Immature natural killer cell (primary cell): ENCODE results near the gene F10. TPM values are rescaled to one million over a fixed set of nuclear protein-coding genes. Genes with fewer than 3 reads are reported as not detected.

Experiments
- DNase-seq, 3 donors: peaks; one replicate each; pipeline ENCODE4 v3.0.0; 2022; ENCODE audit warnings: mixed read lengths in 1 of 3
- H3K27ac Mint-ChIP-seq, 6 donors: one replicate each; pipeline ENCODE4 v1.8.0; 2020; ENCODE audit warnings: mixed read lengths in 6 of 6, mild to moderate bottlenecking in 5 of 6, inconsistent platforms in 4 of 6, moderate library complexity in 3 of 6
- H3K27me3 Mint-ChIP-seq, 3 donors: one replicate each; pipeline ENCODE4 v1.8.0; 2020 to 2021; ENCODE audit warnings: low read depth in 3 of 3, mild to moderate bottlenecking in 3 of 3, mixed read lengths in 3 of 3, moderate library complexity in 3 of 3, inconsistent platforms in 1 of 3
- H3K36me3 Mint-ChIP-seq, 3 donors: one replicate each; pipeline ENCODE4 v1.8.0; 2020; ENCODE audit warnings: mixed read lengths in 3 of 3, inconsistent platforms in 2 of 3, mild to moderate bottlenecking in 2 of 3
- H3K4me1 Mint-ChIP-seq, 2 donors: one replicate each; pipeline ENCODE4 v1.8.0; 2020; ENCODE audit warnings: inconsistent platforms in 2 of 2, mild to moderate bottlenecking in 2 of 2, mixed read lengths in 2 of 2, moderate library complexity in 1 of 2
- H3K4me3 Mint-ChIP-seq, 5 donors: one replicate each; pipeline ENCODE4 v1.8.0; 2020; ENCODE audit warnings: mild to moderate bottlenecking in 5 of 5, mixed read lengths in 5 of 5, inconsistent platforms in 3 of 5, moderate library complexity in 3 of 5
- H3K9me3 Mint-ChIP-seq, 6 donors: one replicate each; pipeline ENCODE4 v1.8.0; 2020; ENCODE audit warnings: mild to moderate bottlenecking in 6 of 6, mixed read lengths in 6 of 6, inconsistent platforms in 4 of 6, moderate library complexity in 3 of 6
- polyA plus RNA-seq, 3 donors: library from polyadenylated mRNA; unstranded; fragments of 300-500 nt; fragmentation: Illumina TruSeq; gene quantifications; one replicate each; pipeline ENCODE4 v1.2.3, GENCODE V29; 2021

F10 gene
- polyA plus RNA-seq, 3 donors from 2014 or later: not detected

GRCh38 chr13:113082198-113083021 is 40.2 kb upstream of the F10 start:
- H3K4me1 Mint-ChIP-seq: no peaks in the 10 kb centered on the region
- no peaks in the 10 kb centered on the region for H3K36me3 Mint-ChIP-seq
- H3K9me3 Mint-ChIP-seq: no peaks in the 10 kb centered on the region
- no peak for DNase-seq
- no peak overlapping the region for H3K4me3 Mint-ChIP-seq
- no peak overlapping the region for H3K27ac Mint-ChIP-seq
- peaks cover 0 to 3% (median 1%) of the 10 kb centered on the region in 3 donors for H3K27me3 Mint-ChIP-seq

GRCh38 chr13:113083022-113083373 is 39.6 kb upstream of the F10 start:
- Mint-ChIP-seq H3K4me3 (no peak overlapping the region), H3K27ac (no peak overlapping the region), H3K27me3 (peaks cover 0 to 3% (median 0%) of the 10 kb centered on the region in 3 donors), H3K9me3 (no peaks in the 10 kb centered on the region), H3K4me1 (no peaks in the 10 kb centered on the region), H3K36me3 (no peaks in the 10 kb centered on the region)
- no peak for DNase-seq

DNA sequence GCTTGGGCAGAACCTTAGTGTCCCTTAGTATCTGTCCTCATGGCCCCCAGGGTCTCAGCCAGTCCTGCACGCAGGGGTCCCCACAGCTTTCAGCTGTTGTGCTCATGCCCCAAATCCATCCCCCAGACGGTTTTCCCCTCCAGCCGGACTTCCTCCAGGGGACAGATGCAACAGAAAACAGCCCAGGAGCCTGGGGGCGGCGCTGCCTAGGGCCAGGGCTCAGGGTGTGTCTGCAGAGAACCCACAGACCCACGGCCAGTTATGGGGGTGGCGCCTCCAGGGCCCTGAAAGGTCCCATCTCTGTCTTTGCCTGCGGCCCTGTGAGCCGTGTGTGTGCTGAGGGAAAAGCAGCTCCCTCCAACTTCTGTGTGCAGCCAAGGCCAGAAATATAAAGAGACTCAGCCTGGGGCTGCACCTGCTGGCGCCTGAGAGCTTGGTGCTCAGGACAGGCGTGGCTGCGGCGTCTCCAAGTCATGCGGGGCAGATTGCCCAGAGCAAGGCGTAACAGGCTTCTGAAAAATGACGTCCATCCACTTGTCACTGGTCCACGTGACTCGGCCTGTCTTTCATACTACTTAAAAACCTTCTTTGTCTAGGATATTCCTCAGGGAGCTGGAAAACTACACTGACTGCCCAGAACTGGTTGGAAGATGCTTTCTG is 39.1 kb upstream of the F10 start:
- H3K9me3 Mint-ChIP-seq: no peaks in the 10 kb centered on the region
- H3K27ac Mint-ChIP-seq: no peak overlapping the region
- DNase-seq: no peak
- no peaks in the 10 kb centered on the region for H3K36me3 Mint-ChIP-seq
- peaks cover 0 to 3% (median 0%) of the 10 kb centered on the region in 3 donors for H3K27me3 Mint-ChIP-seq
- no peaks in the 10 kb centered on the region for H3K4me1 Mint-ChIP-seq
- no peak overlapping the region for H3K4me3 Mint-ChIP-seq

- Mint-ChIP-seq H3K36me3 (no peaks in the 10 kb centered on the region), H3K4me3 (no peak overlapping the region), H3K27ac (no peak overlapping the region), H3K9me3 (no peaks in the 10 kb centered on the region), H3K4me1 (no peaks in the 10 kb centered on the region), H3K27me3 (peaks cover 0 to 3% (median 0%) of the 10 kb centered on the region in 3 donors)
- DNase-seq: no peak
Measured at GRCh38 chr13:113084094-113084942, 38.3 kb upstream of the F10 start.

GRCh38 chr13:113084943-113085540 is 37.6 kb upstream of the F10 start:
- no peak for DNase-seq
- no peaks in the 10 kb centered on the region for H3K4me1 Mint-ChIP-seq
- H3K4me3 Mint-ChIP-seq: no peak overlapping the region
- H3K27me3 Mint-ChIP-seq: peaks cover 0 to 3% (median 0%) of the 10 kb centered on the region in 3 donors
- H3K36me3 Mint-ChIP-seq: no peaks in the 10 kb centered on the region
- H3K27ac Mint-ChIP-seq: no peak overlapping the region
- H3K9me3 Mint-ChIP-seq: no peaks in the 10 kb centered on the region

DNA sequence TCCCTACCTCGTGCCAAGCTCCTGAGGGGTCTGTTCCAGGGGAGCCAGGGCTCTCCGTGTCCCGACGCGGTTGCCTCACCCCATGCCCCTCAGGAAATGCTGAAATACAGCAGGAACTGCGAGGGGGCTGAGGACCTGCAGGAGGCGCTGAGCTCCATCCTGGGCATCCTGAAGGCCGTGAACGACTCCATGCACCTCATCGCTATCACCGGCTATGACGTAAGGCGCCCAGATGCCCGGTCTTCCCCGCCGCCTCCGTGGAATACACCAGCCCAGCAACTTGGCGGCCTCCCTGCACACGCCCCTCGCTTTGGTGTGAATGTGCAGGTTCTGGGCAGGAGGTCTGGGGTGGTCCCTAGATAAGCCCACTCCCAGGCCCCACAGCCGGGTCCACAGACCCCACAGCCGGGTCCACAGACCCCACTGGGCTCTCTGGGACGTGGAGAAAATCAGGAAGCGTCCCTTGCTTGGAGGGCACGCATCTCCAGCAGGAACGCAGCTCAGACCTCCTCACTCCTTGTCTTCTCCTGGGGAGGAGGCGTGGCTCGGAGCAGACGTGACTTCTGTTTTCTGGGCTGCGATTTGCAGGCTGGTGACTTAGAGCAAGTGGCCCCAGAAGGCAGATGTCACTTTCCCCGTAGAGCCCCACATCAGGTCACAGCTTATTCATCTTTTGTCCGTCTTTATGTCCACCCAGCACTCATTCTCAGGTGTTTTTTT is 36.4 kb upstream of the F10 start:
- H3K4me1 Mint-ChIP-seq: no peaks in the 10 kb centered on the region
- H3K27ac Mint-ChIP-seq: no peak overlapping the region
- DNase-seq: no peak
- peaks cover 0 to 3% (median 0%) of the 10 kb centered on the region in 3 donors for H3K27me3 Mint-ChIP-seq
- no peaks in the 10 kb centered on the region for H3K9me3 Mint-ChIP-seq
- no peak overlapping the region for H3K4me3 Mint-ChIP-seq
- H3K36me3 Mint-ChIP-seq: no peaks in the 10 kb centered on the region

- H3K27me3 Mint-ChIP-seq: peaks cover 0 to 3% (median 0%) of the 10 kb centered on the region in 3 donors
- no peaks in the 10 kb centered on the region for H3K4me1 Mint-ChIP-seq
- H3K9me3 Mint-ChIP-seq: no peaks in the 10 kb centered on the region
- DNase-seq: no peak
- no peaks in the 10 kb centered on the region for H3K36me3 Mint-ChIP-seq
- no peak overlapping the region for H3K4me3 Mint-ChIP-seq
- H3K27ac Mint-ChIP-seq: no peak overlapping the region
Measured at GRCh38 chr13:113086991-113087922, 35.3 kb upstream of the F10 start.

DNA sequence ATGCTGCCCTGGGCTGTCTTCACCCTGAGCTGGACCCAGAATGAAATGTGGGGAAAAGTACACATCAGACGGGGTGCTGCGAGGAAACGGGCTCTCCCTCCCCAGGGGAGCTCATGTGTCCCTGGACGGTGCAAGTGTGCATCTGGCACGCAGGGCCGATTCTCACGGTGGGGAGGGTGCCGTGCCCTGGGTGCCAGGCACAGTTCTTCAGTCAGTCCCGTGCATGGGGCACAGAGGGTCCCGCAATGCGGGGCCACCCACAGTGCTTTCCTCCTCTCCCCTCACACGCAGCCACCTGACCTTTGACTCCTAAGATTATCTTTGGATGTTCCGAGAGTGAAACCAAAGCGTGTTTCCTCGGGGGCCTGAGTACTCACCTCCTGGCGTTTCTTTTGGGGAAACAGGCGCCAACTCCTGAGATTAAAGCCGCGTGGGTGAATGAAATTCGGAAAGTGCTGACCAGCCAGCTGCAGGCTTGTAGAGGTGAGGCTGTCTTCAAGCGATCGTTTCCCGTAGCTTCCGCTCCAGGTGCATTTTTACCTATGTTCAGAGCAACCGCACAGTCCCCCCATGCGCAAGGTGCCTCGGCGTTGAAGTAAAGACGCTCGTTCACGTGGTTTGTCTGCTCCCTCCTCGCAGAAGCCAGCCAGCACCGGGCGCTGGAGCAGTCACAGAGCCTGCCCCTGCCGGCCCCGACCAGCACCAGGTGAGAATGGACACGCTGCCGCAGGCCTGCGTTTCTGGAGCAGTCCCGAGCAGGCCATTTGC is 34.5 kb upstream of the F10 start:
- Mint-ChIP-seq H3K36me3 (no peaks in the 10 kb centered on the region), H3K4me1 (no peaks in the 10 kb centered on the region), H3K9me3 (no peaks in the 10 kb centered on the region), H3K27me3 (peaks cover 0 to 3% (median 0%) of the 10 kb centered on the region in 3 donors), H3K27ac (no peak overlapping the region), H3K4me3 (no peak overlapping the region)
- DNase-seq: no peak

DNA sequence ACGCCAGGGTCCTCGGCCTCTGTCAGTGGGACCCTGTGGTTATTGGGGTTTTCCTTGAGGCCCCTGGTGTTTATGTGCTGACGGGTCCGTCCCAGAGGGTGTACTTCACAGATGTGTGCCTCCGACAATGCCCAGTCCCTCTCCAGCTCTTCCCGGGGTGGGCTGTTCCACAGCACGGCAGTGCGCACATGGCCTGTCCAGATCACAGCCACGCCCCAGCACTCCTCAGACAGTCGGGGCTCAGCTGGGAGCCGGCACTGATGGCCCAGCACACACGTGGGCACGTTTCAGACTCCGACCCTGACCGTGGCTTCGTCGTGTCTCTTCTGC is 33.9 kb upstream of the F10 start:
- H3K27ac Mint-ChIP-seq: no peak overlapping the region
- no peak for DNase-seq
- H3K4me1 Mint-ChIP-seq: no peaks in the 10 kb centered on the region
- no peaks in the 10 kb centered on the region for H3K9me3 Mint-ChIP-seq
- H3K36me3 Mint-ChIP-seq: no peaks in the 10 kb centered on the region
- no peak overlapping the region for H3K4me3 Mint-ChIP-seq
- peaks cover 0 to 3% (median 0%) of the 10 kb centered on the region in 3 donors for H3K27me3 Mint-ChIP-seq

GRCh38 chr13:113089693-113090414 is 32.7 kb upstream of the F10 start:
- Mint-ChIP-seq H3K4me1 (no peaks in the 10 kb centered on the region), H3K27ac (no peak overlapping the region), H3K9me3 (no peaks in the 10 kb centered on the region), H3K36me3 (no peaks in the 10 kb centered on the region), H3K27me3 (peaks cover 0 to 7% (median 0%) of the 10 kb centered on the region in 3 donors), H3K4me3 (no peak overlapping the region)
- no peak for DNase-seq

- H3K4me3 Mint-ChIP-seq: no peak overlapping the region
- no peaks in the 10 kb centered on the region for H3K4me1 Mint-ChIP-seq
- H3K27ac Mint-ChIP-seq: no peak overlapping the region
- no peak for DNase-seq
- peaks cover 0 to 8% (median 0%) of the 10 kb centered on the region in 3 donors for H3K27me3 Mint-ChIP-seq
- no peaks in the 10 kb centered on the region for H3K36me3 Mint-ChIP-seq
- H3K9me3 Mint-ChIP-seq: no peaks in the 10 kb centered on the region
Measured at GRCh38 chr13:113090415-113090770, 32.2 kb upstream of the F10 start.
